HCT116 (cell line): ENCODE results near the gene RAD52. TPM values are rescaled to one million over a fixed set of nuclear protein-coding genes. Genes with fewer than 3 reads are reported as not detected.

Experiments
- ATAC-seq: fragments of 200-7000 bp; cut with Tn5 transposase; 2 replicates; pipeline ENCODE4 v1.9.1; 2020; ENCODE audit warnings: mild to moderate bottlenecking, moderate library complexity
- BruUV-seq: library from RNA; stranded (reverse); fragments of 400-500 nt; replicated peaks from 2 replicates; lab custom pipeline; 2021; lab: Mats Ljungman, UMichigan
- CTCF ChIA-PET: fragments of 300-600 bp; sonication (Branson Sonifier 250); formaldehyde crosslinking; loops from one replicate; lab custom pipeline; 2021; ENCODE audit warnings: antibody characterized with exemption; lab: Charles Lee
- POLR2A ChIA-PET: fragments of 300-600, 350-600 bp; sonication (Branson Sonifier 250); formaldehyde crosslinking; loops from one replicate; lab custom pipeline; 2021; ENCODE audit warnings: antibody characterized with exemption; lab: Charles Lee
- RAD21 ChIA-PET, 2 experiments: fragments of 300-600 bp; sonication (Branson Sonifier 250); formaldehyde crosslinking; loops; one replicate each; lab custom pipeline; 2023; ENCODE audit warnings: low total read pairs in 2 of 2; ENCODE audit not compliant: uncharacterized antibody in 2 of 2, unreplicated experiment in 2 of 2, low non-redundant PET in 1 of 2; lab: Charles Lee
- DNase-seq: peaks from one replicate; pipeline ENCODE4 v3.0.0-alpha.2; 2010; ENCODE audit warnings: low read depth, low spot score
- H2AFZ ChIP-seq: fragments of 200-600 bp; shearing (Covaris generic), sonication (generic); 2 replicates; pipeline ENCODE4 v1.6.1; 2017; ENCODE audit warnings: low read depth, mixed run types, mixed read lengths, antibody characterized with exemption, low read length; ENCODE audit not compliant: poor library complexity, severe bottlenecking
- H3K27ac ChIP-seq: 2 replicates; pipeline ENCODE4 v1.5.1; 2012; ENCODE audit warnings: low read depth, low read length
- H3K27me3 ChIP-seq: fragments of 200-600 bp; sonication (generic); 2 replicates; pipeline ENCODE4 v1.6.1; 2016; ENCODE audit warnings: mixed run types, low read length, mixed read lengths; ENCODE audit not compliant: insufficient read depth
- H3K36me3 ChIP-seq, 2 experiments: fragments of 200-500 bp in 1 of 2; fragments of 200-600 bp in 1 of 2; sonication (Bioruptor generic) in 1 of 2; sonication (generic) in 1 of 2; 2 replicates each; pipeline versions ENCODE4 v1.5.1 to v1.6.1; 2014 to 2016; ENCODE audit warnings: low read length in 2 of 2, inconsistent platforms in 1 of 2, mixed read lengths in 1 of 2, mixed run types in 1 of 2; ENCODE audit not compliant: insufficient read depth in 2 of 2, control insufficient read depth in 1 of 2
- H3K4me1 ChIP-seq, 2 experiments: fragments of 200-600 bp in 1 of 2; sonication (generic) in 1 of 2; 2 replicates each; pipeline versions ENCODE4 v1.5.1 to v1.6.1; 2012 to 2017; ENCODE audit warnings: low read length in 2 of 2, inconsistent platforms in 1 of 2, mild to moderate bottlenecking in 1 of 2, mixed read lengths in 1 of 2, mixed run types in 1 of 2, moderate library complexity in 1 of 2; ENCODE audit not compliant: insufficient read depth in 2 of 2, control insufficient read depth in 1 of 2
- H3K4me2 ChIP-seq: fragments of 200-600 bp; sonication (generic); 2 replicates; pipeline ENCODE4 v1.6.1; 2017; ENCODE audit warnings: mixed run types, low read length, mixed read lengths
- H3K4me3 ChIP-seq, 2 experiments: fragments of 200-600 bp in 1 of 2; sonication (generic) in 1 of 2; replicated peaks in 1 of 2; 2 replicates each; pipeline ENCODE4 v1.5.1; 2011 to 2016; ENCODE audit warnings: low read length in 2 of 2, control low read depth in 1 of 2, low read depth in 1 of 2, mild to moderate bottlenecking in 1 of 2, mixed read lengths in 1 of 2, mixed run types in 1 of 2
- H3K79me2 ChIP-seq: fragments of 200-600 bp; sonication (generic); 2 replicates; pipeline ENCODE4 v1.6.1; 2017; ENCODE audit warnings: mild to moderate bottlenecking, mixed run types, low read length, moderate library complexity, mixed read lengths; ENCODE audit not compliant: insufficient read depth
- H3K9ac ChIP-seq: fragments of 200-600 bp; sonication (generic); 2 replicates; pipeline ENCODE4 v1.6.1; 2016; ENCODE audit warnings: low read length, mixed read lengths
- H3K9me2 ChIP-seq: fragments of 200-600 bp; sonication (generic), shearing (Covaris generic); 2 replicates; pipeline ENCODE4 v1.6.1; 2017; ENCODE audit warnings: mixed run types, mild to moderate bottlenecking, moderate library complexity; ENCODE audit not compliant: insufficient read depth
- H3K9me3 ChIP-seq, 2 experiments: fragments of 200-500 bp in 1 of 2; fragments of 200-600 bp in 1 of 2; sonication (Bioruptor generic) in 1 of 2; sonication (generic) in 1 of 2; 2 replicates each; pipeline ENCODE4 v1.6.1; 2014 to 2017; ENCODE audit warnings: low read length in 2 of 2, mixed read lengths in 2 of 2, inconsistent platforms in 1 of 2, low read depth in 1 of 2, mild to moderate bottlenecking in 1 of 2, mixed run types in 1 of 2, moderate library complexity in 1 of 2; ENCODE audit not compliant: control insufficient read depth in 1 of 2, insufficient read depth in 1 of 2
- H4K20me1 ChIP-seq: fragments of 200-600 bp; sonication (generic), shearing (Covaris generic); 2 replicates; pipeline ENCODE4 v1.6.1; 2017; ENCODE audit warnings: mixed run types, mild to moderate bottlenecking, moderate library complexity; ENCODE audit not compliant: insufficient read depth
- CBX3 ChIP-seq: IDR thresholded peaks from 2 replicates; pipeline ENCODE4 v1.6.1; 2012; ENCODE audit warnings: low read depth
- CEBPB ChIP-seq: IDR thresholded peaks from 2 replicates; pipeline ENCODE4 v1.6.1; 2012; ENCODE audit warnings: low read depth
- MAX ChIP-seq: IDR thresholded peaks from 2 replicates; pipeline ENCODE4 v1.6.1; 2012
- POLR2A ChIP-seq: IDR thresholded peaks from 2 replicates; pipeline ENCODE4 v1.7.0; 2011; ENCODE audit warnings: borderline replicate concordance; ENCODE audit not compliant: insufficient read depth, insufficient read length; ENCODE audit errors: extremely low read depth
- RAD21 ChIP-seq: IDR thresholded peaks from 2 replicates; pipeline ENCODE4 v1.6.1; 2012; ENCODE audit warnings: low read depth, mild to moderate bottlenecking
- YY1 ChIP-seq: IDR thresholded peaks from 2 replicates; pipeline ENCODE4 v1.6.1; 2011; ENCODE audit warnings: low read length, low read depth, moderate library complexity, mild to moderate bottlenecking; ENCODE audit not compliant: insufficient replicate concordance; ENCODE audit errors: extremely low read depth
- ZBTB33 ChIP-seq: IDR thresholded peaks from 2 replicates; pipeline ENCODE4 v1.6.1; 2011; ENCODE audit warnings: mild to moderate bottlenecking, low read length, moderate library complexity; ENCODE audit not compliant: insufficient replicate concordance; ENCODE audit errors: extremely low read depth
- intact Hi-C: fragments of 100-400 bp; cut with micrococcal nuclease; formaldehyde crosslinking; loops from 2 replicates; pipeline ENCODE4 v1.10.0; 2022
- total RNA-seq: library from RNA; stranded (reverse); gene quantifications from one replicate; pipeline ENCODE4 v1.2.1, GENCODE V29; 2021; ENCODE audit not compliant: unreplicated experiment

RAD52 gene
- total RNA-seq, 1 experiment from 2014 or later, result 24.4 TPM

- Histone ChIP-seq H3K79me2 (no peaks in the 10 kb centered on the region), H3K4me2 (no peak overlapping the region), H3K4me3 (no peak overlapping the region), H4K20me1 (no peaks in the 10 kb centered on the region), H3K27me3 (no peaks in the 10 kb centered on the region), H3K4me1 (no peaks in the 10 kb centered on the region)
- intact Hi-C loops, result no loop called here
- ChIA-PET POLR2A (no interaction called here), CTCF (interaction anchor here (0.6 to 0.7 kb wide), 2 partner anchors 183 to 673 kb away, joined by 3 to 7 read pairs; no protein-coding TSS in a partner anchor)
- no TSS peak for BruUV-seq
- DNase-seq, result no peak
- TF ChIP-seq CEBPB (no peak), YY1 (no peak), CBX3 (no peak), POLR2A (no peak), RAD21 (no peak), ZBTB33 (no peak), MAX (no peak)
- TF ChIP-seq, all 23 proteins: peak for 0
- Histone ChIP-seq H2AFZ (no peak overlapping the region), H3K27ac (no peak overlapping the region), H3K36me3 (peaks cover 55 to 58% of the 10 kb centered on the region in 2 experiments), H3K9me2 (no peaks in the 10 kb centered on the region), H3K9ac (no peak overlapping the region), H3K9me3 (no peaks in the 10 kb centered on the region)
- RAD21 ChIA-PET, result no interaction called here
- ATAC-seq, result no peak
Observed at GRCh38 chr12:909861-910260, 39.6 kb downstream of the RAD52 start.
